Placental pericyte (primary cell): Measurements from ENCODE around the gene CISD2. TPM values are rescaled to one million over a fixed set of nuclear protein-coding genes. Genes with fewer than 3 reads are reported as not detected.

Experiments
- small RNA-seq: library from RNA; depleted of rRNA; stranded (forward); fragments of <200 nt; gene quantifications from one replicate; pipeline ENCODE3, GENCODE V24; 2012; ENCODE audit warnings: low replicate concordance
- total RNA-seq: library from RNA; depleted of rRNA; stranded (reverse); fragments of >200 nt; gene quantifications from 2 replicates; pipeline ENCODE4 v1.2.3, GENCODE V29; 2012

The CISD2 gene
- total RNA-seq = 38.8 and 47.7 TPM in 2 replicates

GRCh38 chr4:102868781-102869568 is at the start of gene CISD2:
TSS of gene CISD2 (plus strand) at chr4:102868992. CDS start at chr4:102869085, 93 bp downstream.

GRCh38 chr4:102826890-102827673 is 41.7 kb upstream of the CISD2 start, which contains the start of gene UBE2D3:
TSS of gene UBE2D3 (minus strand) at chr4:102827551. CDS start at chr4:102826508, 1,043 bp downstream.

Small RNAs within 50 kb of the gene (small RNA-seq; reads per million reads assigned to genes)
- not detected for gene RNU7-151P

Other genes with a start within 250 kb of the CISD2 start
- gene MANBA, start 108.0 kb upstream of the CISD2 start, total RNA-seq = 103 and 231 TPM in 2 replicates
- 558 and 577 TPM in 2 replicates for gene UBE2D3, start 41.4 kb upstream of the CISD2 start, total RNA-seq
- 0.14 and 0.22 TPM in 2 replicates for gene SLC9B1, start 150.7 kb downstream of the CISD2 start, total RNA-seq
- 12.0 and 20.2 TPM in 2 replicates for gene SLC9B2, start 207.8 kb downstream of the CISD2 start, total RNA-seq
- gene BDH2, start 230.8 kb downstream of the CISD2 start, total RNA-seq = 25.3 and 29.8 TPM in 2 replicates